GM18519 (cell line): ENCODE measurements around the gene PARVB.

Experiments
- ATAC-seq: cut with Tn5 transposase; IDR thresholded peaks from one replicate; pipeline ENCODE4 v1.9.1; 2021; ENCODE audit warnings: mild to moderate bottlenecking, moderate library complexity; ENCODE audit not compliant: unreplicated experiment, low FRiP score

The PARVB gene

GRCh38 chr22:44024288-44024921 is at the start of gene PARVB:
TSS of gene PARVB (plus strand) at chr22:44024302. CDS start at chr22:44024340, 38 bp downstream.
- ATAC-seq = no peak

GRCh38 chr22:43975041-43975440 is 49.1 kb upstream of the PARVB start:
- no peak for ATAC-seq

- no peak for ATAC-seq
Measured at GRCh38 chr22:43976861-43977795, 47.0 kb upstream of the PARVB start.

GRCh38 chr22:43978558-43978957 is 45.5 kb upstream of the PARVB start:
- ATAC-seq = no peak

- no peak for ATAC-seq
Measured at GRCh38 chr22:43980579-43980978, 43.5 kb upstream of the PARVB start.

- ATAC-seq = no peak
Measured at GRCh38 chr22:43980996-43981395, 43.1 kb upstream of the PARVB start.

- no peak for ATAC-seq
Measured at GRCh38 chr22:43983808-43984207, 40.3 kb upstream of the PARVB start.

- no peak for ATAC-seq
Measured at GRCh38 chr22:43985532-43985931, 38.6 kb upstream of the PARVB start.

- no peak for ATAC-seq
Measured at GRCh38 chr22:43988116-43988820, 35.8 kb upstream of the PARVB start.

GRCh38 chr22:43988960-43989359 is 35.1 kb upstream of the PARVB start:
- ATAC-seq = no peak

- no peak for ATAC-seq
Measured at GRCh38 chr22:43990044-43990443, 34.1 kb upstream of the PARVB start.

- no peak for ATAC-seq
Measured at GRCh38 chr22:43991316-43992020, 32.6 kb upstream of the PARVB start.

GRCh38 chr22:43992331-43992821 is 31.7 kb upstream of the PARVB start:
- ATAC-seq = no peak

GRCh38 chr22:43993072-43993760 is 30.9 kb upstream of the PARVB start:
- no peak for ATAC-seq

- ATAC-seq = no peak
Measured at GRCh38 chr22:43994006-43994405, 30.1 kb upstream of the PARVB start.

GRCh38 chr22:43994416-43994815 is 29.7 kb upstream of the PARVB start:
- ATAC-seq = no peak

- ATAC-seq = no peak
Measured at GRCh38 chr22:43995057-43995685, 28.9 kb upstream of the PARVB start.

- no peak for ATAC-seq
Measured at GRCh38 chr22:43995798-43996169, 28.3 kb upstream of the PARVB start.

GRCh38 chr22:43996170-43996980 is 27.7 kb upstream of the PARVB start:
- ATAC-seq = no peak
